GM21825 (cell line): Measurements from ENCODE around the gene PYGO2.
"Not testable (repeated sequence)": the region's sequence is repeated elsewhere in the genome, so short reads cannot be mapped to it uniquely, and the experiment has no call there.

ENCODE experiments used
- ATAC-seq: cut with Tn5 transposase; IDR thresholded peaks from one replicate; pipeline ENCODE4 v1.9.1; 2021; ENCODE audit warnings: mild to moderate bottlenecking, moderate library complexity; ENCODE audit not compliant: unreplicated experiment

The PYGO2 gene

DNA sequence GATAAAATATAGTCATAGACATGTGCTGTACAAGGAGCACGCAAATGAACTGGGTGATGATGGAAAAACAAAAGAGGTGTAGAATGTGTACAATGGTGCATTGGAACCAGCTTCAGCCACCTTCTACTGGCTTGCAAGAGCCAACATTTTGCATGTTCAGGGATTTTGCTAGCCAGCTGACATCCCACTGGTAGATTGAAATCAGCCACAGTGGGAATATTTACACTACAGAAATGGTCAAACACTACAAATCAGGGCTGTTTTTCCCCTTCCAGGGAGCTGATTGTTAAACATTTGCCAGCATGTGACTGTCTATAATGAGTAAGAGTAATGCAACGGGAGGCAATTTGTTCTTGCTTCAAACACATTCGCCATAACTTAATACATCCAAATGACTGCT, 48.3 kb downstream of the PYGO2 start:
- no peak for ATAC-seq

DNA sequence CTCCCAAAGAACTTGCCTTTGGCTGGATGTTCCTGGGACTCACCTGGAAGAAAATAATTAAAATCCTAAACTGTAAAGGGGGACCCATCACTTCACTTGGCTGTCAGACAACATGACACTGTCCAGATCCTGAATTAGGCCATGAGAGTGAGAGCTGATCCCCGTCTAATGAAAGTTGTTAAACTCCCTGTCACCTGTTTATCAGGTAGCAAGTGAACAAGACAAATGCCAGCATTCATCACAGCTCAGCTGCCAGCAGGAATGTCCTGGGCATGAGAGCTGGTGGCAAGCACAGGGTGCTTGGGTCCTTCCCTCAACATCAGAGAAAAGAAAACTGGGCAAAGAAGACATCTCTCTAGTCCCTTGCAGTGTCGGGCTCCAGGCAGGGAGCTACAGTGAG, 48.8 kb downstream of the PYGO2 start:
- no peak for ATAC-seq

DNA sequence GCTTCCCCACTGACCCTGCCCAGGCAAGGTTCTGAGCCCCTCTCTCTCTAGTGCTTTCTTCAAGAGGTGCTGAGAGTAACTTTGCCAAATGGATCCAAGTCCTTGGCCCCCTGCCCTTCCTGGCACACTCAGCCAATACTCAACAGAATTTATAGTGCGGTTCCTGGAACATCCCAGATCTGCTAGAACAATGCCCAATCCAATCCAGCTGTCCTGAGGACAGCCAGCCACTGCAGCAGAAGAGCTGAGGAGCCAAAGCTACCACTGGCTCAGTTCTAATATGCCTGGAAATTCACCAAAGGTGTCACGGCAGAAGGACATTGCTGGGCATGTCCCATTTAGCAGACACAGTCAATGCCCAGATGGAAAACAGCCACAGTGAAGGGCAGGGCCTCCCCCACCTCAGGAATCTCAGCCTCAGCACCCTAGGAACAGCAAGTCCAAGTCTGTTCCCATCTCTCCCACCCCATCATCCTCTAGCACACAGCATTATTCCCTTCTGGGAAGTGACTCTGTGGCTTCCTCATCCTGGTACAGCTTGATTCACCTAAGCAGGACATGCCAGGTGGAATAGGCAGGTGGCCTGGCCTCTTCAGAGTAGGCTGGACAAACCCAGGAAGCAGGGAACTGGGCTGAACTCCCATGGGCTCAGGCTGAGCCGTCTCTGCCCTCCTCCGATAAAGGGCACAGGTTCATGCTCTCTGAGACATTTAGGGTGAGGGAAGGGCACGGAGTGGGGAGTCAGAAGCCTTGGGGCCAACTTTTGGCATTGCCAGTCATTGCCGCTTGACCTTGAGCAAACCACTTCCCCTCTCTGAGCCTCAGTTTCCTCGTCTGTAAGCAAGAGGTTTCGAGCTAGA, 49.7 kb downstream of the PYGO2 start:
- no peak for ATAC-seq

DNA sequence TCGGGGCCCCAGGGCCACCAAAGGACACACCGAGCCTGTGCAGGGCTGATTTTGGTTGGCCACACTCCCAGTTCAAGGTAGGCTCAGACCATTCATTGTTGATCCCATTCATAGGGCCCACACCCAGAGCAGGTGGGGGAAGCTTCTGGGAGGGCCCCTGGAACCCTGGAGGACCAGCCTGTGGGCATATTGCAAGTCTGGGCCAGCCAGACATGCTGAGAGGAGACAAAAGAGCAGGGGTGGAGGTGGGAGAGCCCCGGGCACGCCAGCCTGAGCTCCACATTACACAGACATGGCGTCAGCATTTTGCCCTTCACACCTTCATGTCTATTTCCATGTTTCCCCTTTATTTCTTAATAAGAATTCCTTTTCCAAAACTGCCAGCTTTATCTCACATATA, 50.7 kb downstream of the PYGO2 start:
- ATAC-seq, result no peak

DNA sequence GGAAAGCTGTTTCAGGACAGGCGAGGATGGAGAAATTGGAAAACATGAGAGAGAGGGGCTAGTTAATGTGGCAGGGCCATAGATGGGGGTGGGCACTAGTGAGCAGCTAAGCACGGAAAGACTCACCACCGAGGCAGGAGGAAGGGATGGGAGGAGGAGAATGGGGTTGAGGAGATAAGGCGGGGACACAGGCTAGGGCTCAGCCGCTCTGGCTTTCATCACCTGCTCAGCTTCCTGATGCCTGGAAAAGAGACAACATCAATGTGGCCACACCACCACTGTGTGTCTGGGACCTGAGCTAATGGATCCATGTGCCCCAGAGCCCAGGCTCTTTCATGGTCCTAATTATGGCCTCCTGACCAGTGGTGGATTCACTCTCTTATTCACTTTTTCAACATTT, 52.6 kb downstream of the PYGO2 start:
- no peak for ATAC-seq

DNA sequence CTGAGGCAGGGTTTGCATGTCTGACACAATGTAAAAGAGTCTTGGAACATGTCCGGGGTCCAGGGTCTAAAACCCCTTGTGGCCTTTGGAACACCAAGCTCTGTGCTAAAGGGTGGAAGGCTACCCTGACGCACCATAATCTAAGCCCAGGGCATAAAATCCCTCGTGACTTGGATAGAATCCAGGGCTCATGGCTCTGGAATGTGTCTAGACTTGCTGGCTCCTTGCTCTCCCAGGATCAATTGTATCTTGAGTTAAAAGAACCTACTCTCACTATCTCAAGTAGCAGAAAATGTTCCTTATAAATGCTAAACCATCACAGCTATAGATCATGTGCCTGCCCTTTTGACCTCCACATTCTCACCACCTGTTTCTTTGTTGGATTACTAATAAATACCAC, 53.5 kb downstream of the PYGO2 start:
- not testable (repeated sequence) for ATAC-seq
